A172 (cell line): ENCODE data around the gene DMWD. TPM values are rescaled to one million over a fixed set of nuclear protein-coding genes. Genes with fewer than 3 reads are reported as not detected.
A peak's percentile ranks its signal among the peaks of the same experiment; 100 is the strongest.

Source experiments
- DNase-seq: peaks from one replicate; pipeline ENCODE4 v3.0.0-alpha.2; 2015; ENCODE audit warnings: low spot score
- total RNA-seq: library from RNA; depleted of rRNA; stranded (reverse); fragments of >200 nt; shearing (Covaris generic); gene quantifications from 2 replicates; pipeline ENCODE4 v1.2.3, GENCODE V29; 2014

DMWD gene
- total RNA-seq, 1 experiment from 2014 or later = 27.0 TPM

DNA sequence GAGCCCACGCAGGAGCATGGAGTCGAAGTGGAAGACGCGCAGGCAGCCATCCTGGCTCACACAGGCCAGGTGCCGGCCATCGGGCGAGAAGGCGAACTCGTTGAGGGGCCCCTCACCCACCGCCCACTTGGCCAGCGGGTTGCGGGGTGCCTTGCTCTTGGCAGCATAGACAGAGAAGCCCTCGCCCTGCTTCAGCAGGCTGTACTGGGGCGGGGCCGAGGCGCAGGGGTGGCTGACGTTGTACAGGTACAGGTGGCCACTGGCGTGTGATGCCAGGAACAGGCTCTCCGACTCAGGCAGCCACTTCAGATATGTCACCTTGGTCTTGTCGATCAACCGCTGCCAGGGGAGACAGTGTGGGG lies 6.1 kb downstream of the DMWD start:
- DNase-seq = no peak

DNA sequence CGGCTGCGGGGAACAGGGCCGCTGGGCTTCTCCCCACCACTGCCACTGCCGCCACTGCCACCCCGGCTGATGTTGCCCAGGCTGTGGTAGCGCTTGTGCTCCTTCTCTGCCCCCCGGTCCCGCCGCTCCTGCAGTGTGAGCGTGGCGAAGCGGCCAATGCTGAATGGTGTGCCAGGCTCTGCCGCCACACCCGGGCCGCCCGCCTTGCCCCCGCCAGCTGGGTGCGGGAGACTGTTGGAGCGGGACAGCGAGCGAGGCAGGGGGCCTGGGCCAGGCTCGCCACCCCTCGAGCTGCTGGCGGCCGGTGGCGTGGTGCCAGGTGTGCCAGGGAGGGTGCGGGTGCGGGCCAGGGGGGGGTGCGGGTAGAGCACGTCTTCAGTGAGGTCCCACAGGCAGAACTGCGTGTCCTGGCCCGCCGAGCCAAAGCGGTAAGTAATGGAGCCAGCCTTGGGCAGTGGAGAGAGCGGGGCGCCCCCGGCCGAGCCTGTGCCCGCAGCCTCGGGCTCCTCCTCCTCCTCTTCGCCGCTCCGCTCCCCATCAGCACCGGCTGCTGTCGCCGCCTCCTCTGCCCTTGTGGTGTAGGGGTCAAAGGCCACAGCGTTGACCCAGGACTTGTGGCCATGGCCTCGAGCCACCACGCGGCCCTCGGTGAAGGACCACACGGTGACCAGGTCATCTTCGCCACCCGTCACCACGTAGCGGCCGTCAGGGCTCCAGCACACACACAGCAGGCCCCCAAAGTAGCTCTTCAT lies 6.7 kb downstream of the DMWD start:
- DNase-seq = no peak

DNA sequence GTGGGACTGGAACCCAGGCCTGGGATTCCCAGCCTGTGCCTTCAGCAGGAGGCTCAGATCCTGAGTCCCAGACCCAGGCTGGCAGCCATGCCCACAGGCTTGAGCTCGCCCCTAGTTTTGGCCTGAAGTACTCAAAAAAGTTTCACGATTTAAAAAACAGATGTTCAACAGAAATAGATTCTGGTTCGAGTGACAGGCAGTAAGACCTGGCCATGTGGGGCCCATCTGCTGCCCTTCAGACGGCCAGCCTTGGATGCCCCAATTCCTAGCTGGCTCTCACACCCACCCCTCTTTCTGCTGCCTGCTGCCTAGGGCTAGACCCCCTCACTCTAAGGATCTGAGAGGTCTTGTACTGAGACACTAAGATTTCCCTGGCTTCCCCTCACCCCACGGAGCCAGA lies 7.5 kb downstream of the DMWD start:
- no peak for DNase-seq

DNA sequence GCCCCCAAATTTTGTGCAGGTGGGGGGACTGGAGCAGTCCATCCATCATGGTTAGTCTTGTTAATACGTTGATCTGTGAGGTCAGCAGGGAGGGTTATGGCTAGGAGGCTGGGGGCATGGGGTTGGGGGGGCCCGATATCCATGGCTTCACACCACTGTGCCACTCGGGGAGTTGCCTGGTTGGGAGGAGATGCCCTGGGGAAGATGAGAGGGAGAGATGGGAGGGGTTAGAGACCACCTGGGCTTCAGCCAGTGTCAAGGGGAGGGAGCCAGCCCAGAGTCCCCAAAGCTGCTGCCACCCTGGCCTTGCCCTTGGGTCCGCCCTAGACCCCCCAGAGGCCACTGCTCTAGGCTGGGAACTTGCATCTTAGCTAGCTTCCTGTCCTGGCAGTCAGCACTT lies 8.5 kb downstream of the DMWD start:
- no peak for DNase-seq

DNA sequence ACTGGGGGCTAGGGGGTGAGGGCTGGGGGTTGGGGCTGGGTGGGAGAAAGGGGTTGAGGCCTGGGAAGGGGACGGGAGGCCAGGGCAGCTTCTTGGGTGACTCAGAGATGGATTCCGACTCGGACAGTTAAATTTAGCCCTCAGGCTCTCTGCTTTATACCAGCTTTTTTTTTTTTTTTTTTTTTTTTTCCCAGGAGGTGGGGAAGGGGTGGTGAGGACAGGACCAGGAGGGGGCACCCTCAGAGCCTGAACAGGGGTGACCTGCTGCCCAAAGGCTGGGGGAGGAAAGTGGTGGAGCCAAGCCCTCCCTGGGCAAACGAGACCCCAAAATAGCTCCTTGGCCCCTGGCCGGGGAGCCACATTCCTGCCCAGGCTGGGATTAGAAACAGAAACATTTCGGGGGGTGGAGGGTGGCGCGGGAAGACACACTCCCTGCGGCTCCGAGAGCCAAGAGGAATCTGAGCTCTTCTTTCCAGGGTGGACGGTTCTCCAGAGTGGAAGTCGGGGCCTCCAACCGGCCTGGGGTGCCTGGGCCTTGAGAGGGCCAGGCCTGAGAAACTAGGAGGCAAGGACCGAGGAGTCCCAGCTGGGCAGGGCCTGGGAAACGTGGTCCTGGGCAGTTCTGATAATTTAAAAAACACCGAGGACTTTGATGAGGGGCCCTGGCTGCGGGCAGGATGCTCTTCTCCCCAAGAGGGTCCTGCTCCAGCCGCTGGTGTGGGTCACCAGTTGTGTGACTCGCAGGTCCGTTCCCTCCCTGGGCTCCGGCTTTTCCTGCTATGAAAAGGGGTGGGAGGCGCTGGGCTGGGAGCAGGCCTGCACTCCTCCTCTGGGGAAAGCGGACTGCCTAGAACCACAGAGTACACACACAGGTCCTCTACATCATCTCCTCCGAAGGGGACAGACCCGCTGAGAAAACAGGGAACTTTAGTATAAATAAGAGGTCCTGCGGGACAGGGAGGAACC lies 9.5 kb downstream of the DMWD start:
- peak; percentile 71 for DNase-seq

DNA sequence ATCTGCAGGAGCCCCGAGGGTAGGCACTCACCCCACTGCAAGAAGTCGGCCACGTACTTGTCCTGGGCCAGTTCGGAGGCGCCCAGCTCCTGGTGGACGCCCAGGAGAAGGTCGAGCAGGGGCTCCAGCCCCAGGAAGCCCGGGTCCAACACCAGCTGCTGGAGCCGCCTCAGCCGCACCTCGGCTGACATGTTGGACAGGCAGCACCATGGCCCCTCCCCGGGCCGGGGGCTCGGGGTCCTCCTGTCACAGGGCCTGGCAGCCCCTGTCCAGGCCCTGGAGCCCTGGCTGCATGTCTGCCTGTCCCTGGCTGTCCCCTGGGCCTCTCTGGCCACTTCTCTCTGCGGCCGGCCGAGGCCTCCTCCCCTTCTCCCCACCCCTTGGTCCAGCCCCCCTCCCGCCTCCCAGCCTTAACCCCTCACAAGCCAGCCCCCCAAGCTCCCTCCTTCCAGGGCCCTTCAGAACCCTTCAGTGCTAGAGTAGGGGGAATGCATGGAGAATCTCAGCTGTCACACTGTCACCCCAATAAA lies 10.4 kb downstream of the DMWD start, which contains the start of gene DMPK:
TSS of gene DMPK (minus strand) at position 329 of the 530 bp plus-strand sequence. CDS start at position 191, 138 bp downstream.
- no peak for DNase-seq

DNA sequence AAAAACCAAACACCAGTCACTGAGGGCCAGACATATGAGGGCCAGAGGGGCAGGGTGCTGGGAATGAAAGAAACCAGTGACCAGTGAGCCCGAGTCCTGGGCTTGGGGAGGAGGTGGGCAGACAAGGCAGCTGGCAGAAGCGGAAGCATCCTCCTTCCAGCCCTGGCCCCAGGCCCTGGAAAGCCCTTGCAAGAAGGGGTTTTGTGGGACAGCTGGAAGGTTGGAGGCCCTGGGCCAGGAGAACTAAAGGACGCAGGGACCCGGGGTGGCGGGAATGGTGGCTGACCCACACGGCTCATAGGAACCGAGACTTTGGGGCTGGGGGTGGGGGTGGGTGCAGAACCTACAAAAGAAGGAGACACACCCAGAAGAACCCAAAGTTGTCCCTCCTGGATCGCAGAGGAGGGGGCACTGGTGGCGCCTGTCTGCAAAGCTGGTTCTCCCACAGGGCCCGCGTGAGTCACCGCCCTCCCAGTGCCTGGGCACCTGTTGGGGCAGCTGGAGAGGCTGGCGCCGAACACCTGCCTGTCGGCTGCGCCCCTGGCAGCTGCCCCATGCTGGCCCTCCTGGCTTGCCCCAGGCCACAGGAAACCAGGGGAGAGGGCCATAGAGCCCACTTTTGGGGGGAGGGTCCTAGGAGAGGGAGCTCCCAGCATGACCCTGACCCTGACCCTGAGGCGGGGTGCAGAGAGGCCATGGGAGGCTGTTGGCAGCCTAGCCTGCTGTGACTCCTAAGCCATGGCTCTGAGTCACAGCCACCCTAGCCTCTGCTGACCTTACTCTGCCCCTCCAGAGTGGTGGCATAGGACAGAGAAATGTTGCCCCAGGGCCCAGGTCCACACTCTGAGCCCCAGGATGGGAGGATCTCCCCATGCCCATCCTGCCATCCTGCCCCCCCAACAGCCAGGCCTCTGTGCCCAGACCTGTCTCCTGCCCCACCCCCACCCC lies 11.2 kb downstream of the DMWD start:
- peak; percentile 54 for DNase-seq

DNA sequence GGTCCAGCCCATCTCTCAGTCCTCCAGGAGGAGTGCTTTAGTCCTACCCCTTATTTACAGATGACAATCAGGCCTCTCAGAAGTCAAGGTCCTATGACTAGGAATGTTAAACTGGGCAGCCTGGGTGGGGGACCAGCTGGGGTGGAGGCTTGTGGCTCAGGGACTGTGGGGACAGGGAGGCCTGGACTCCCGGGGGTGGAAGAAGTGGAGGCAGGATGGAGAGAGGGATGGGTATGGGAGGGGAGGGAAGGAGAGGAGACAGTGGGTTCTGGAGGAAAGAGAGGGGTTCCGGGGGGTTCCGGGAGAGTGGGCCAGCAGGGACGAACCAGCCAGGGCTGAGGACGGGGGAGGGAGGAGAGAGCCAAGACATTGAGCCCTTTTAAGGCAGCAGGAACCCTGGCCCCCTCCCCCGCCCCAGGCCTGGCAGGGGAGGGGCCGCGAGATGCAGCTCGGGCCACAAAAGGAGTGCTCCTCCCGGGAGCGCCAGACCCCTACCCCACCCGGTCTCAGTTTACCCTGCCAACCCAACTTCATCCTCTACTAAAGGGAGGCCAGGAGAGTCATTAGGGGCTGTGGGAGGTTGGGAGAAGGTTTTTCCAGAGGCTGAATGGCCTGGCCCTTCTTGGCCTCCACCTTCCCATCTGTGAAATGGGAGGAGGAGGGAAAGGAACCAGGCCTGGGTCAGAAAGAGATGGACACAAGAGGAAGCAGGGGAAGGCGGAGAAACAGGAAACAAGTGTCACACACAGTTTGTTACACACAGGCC lies 12.0 kb downstream of the DMWD start:
- DNase-seq = no peak

DNA sequence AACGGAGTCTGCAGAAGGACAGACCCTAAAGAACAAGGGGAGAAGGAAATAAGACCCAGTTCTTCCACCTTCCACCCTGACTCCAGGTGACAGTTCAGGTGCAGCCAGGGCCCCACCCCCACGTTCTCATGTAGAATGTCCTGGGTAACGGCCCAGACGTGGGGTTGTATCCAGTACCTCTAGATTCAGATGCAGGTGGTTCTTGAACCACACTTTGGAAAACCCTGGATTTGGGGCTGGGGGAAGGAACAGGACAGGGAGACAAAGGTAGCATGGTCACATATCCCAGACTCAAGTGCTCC lies 12.5 kb downstream of the DMWD start:
- no peak for DNase-seq

DNA sequence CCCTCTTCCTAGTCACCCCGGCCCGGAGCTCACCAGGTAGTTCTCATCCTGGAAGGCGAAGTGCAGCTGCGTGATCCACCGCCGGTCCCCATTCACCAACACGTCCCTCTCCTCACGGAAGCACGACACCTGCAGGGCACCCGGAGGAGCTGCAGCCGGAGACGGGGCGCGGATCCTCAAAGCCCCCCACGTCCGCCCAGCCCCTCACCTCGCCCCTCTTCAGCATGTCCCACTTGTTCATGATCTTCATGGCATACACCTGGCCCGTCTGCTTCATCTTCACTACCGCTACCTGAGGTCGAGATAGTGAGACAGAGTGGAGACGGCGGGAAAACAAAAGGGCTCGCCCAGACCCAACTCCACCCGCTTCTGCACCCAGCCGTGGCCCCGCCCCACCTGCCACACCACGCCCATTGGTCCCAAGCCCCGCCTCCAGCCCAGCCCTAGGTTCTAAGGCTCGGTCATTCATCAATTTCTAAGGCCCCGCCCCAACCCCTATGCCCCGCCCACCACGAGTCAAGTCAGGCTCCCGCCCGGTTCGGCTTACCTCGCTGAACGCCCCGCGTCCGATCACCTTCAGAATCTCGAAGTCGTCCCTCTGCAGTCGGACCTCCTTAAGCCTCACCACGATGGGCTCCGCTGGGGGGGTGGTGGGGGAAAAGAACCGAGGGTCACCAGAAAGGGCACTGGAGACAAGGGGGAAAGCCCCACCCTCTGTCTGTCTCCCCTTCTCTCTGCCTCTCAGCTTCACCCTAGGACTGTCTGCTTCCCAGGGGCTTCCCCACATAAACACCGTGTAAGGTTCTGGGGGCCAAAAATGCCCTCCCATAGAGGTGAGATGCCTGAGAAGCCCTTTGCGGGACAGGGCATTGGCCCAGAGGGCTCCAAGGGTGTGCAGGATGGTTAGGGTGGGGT lies 13.2 kb downstream of the DMWD start:
- peak; percentile 14 for DNase-seq

DNA sequence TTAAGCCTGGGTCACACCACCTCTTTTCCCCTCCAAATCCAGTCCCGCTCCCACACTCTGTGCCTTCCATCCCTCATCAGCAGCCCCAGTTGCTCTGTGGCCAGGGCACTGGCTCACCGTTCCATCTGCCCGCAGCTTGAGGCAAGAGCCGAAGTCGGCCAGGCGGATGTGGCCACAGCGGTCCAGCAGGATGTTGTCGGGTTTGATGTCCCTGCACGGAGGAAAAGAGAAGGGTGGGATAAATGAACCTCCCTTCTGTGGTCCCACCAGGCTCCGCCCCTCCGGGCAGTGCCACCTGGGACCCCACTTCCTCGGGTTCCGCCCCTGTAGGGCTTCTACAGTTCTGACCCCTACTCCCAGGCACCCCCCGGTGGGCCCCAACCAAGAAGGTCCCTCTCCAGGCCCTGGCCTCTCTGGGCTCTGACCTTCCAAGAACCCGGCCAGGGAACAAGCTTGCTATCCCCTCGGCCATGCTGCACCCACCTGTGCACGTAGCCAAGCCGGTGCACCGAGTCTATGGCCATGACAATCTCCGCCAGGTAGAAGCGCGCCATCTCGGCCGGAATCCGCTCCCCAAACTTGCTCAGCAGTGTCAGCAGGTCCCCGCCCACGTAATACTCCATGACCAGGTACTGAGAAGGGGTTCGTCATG lies 14.5 kb downstream of the DMWD start:
- DNase-seq = no peak

DNA sequence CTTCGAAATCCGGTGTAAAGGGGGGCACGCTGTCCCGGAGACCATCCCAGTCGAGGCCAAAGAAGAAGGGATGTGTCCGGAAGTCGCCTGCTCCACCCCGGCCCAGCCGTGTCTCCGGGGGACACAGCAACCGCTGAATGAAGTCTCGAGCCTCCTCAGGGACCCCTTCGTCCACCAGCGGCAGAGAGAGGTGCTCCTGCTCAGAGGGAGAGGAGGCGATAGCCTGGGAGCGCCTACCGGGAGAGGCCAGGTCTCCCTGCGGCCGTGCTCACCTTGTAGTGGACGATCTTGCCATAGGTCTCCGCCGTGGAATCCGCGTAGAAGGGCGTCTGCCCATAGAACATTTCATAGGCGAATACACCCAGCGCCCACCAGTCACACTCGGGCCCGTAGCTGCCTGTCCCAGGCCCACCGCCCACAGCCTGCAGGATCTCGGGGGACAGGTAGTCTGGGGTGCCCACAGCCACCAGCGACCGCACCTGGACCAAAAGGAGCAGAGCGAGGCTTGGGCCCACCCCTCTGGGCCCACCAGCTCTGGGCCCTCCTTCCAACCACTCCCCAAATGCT lies 15.2 kb downstream of the DMWD start:
- DNase-seq = no peak

DNA sequence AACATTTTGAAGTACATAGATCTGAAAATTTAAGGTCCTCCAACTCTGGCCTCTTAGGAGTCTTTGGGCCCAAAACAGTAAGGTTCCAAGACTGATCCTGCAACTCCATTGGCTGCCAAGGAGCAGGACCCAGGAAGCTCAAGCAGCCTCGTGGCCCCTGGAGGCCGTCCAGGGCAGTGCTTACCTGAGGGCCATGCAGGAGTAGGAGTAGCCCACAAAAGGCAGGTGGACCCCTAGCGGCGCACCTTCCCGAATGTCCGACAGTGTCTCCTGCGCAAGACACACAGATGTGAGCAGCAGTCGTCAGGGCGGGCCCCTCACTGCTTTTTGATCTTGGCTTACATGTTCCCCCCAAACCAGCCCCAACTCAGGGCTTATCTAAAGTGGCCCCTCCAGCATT lies 17.9 kb downstream of the DMWD start:
- no peak for DNase-seq

DNA sequence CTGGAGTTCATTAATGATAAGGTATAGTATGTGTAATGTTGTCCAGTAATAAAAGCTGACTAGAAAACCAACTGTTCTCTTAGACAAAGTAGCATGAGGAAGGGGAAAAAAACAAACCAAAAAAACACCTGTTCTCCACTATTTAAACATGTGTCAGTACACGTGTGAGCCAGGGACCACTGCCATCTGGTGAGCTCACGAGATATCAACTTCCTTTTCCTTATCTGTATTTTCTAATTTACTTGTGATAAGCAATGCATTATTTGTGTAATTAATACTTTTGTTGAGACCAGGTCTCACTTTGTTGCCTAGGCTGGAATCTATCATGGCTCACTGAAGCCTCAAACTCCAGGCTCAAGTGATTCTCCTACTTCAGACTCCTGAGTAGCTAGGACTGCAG lies 19.3 kb downstream of the DMWD start:
- no peak for DNase-seq

DNA sequence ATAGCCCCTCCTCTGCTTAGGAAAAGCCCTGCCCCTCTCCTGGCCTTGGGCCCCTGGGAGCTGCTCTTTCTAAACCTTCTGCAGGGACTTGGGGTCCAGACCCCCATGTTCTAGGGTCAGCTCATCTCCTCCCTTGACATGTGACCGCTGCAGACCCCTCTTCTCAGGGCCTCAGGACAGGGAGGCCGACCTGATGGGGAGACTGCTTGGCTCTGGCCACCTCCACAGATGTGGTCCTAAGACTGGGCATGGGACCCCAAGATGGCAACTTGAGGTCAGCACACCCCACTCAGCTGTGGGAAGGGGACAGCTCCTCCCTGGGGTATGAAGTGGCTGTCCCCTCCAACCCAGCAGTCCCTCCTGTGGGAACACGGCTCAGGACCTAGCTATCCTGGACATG lies 19.7 kb downstream of the DMWD start:
- DNase-seq = no peak

DNA sequence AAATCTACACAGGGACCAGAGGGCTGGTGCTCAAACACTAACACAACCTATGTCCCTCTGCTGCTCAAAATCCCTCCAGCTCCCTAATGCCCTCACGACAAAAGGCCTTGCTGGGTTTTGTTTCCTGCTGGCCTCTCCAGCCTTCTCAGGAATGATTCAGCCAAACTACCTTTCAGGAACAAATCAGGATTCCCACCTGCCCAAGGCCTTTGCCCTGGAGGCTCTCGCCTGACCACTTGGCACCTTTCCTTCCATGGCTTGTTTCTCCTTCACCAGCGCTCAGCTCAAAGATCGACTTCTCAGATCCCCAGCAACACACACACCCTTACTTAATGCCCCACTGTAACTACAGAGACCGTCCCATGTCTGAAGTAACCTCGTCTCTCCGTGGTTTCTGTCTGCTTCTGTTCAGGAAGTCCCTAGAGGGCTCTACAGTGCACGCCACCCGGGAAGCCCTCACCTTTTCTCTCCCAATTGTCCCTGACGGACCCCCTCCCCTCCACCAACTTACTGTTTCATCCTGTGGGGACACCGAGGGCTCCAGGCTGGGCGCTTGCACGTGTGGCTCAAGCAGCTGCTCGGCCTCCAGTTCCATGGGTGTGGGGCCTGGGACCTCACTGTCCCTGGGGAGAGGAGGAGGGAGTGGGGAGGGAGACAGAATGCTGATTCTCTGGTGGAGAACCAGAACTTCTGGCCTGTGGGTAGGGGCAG lies 20.4 kb downstream of the DMWD start:
- no peak for DNase-seq

DNA sequence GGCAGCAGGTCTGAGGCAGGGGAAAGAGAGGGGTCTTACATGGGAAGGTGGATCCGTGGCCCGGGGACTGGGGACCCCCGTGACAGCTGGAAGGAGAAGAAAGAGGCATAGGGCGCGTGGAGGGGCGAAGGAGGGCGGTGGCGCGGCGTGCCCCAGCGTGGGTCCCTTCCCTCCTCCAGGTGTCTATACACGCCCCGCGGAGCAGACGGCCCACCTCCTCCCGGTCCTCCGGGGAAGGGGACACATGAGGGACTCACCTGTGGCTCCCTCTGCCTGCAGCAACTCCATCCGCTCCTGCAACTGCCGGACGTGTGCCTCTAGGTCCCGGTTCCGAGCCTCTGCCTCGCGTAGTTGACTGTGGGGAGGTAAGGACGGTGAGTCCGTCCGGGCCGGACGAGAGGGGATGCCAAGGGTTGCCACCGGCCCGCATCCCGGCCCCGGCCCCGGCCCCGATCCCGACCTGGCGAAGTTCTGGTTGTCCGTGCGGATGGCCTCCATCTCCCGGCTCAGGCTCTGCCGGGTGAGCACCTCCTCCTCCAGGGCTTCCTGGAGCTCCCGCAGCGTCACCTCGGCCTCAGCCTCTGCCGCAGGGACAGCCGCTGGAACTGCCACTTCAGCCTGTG lies 21.2 kb downstream of the DMWD start:
- DNase-seq = no peak
